Heart left ventricle (tissue), 16 donors: ENCODE results near the gene GRID2IP. TPM values are rescaled to one million over a fixed set of nuclear protein-coding genes. Genes with fewer than 3 reads are reported as not detected.

Experiments
- ATAC-seq, 4 donors: fragments of 200-7000 bp; cut with Tn5 transposase; one replicate each; pipeline ENCODE4 v1.9.1; 2020 to 2022; ENCODE audit warnings: moderate library complexity in 4 of 4, mild to moderate bottlenecking in 3 of 4, moderate number of reproducible peaks in 1 of 4
- DNase-seq, 5 donors: peaks; one replicate each; pipeline ENCODE4 v3.0.0-alpha.2; 2020
- H3K27ac ChIP-seq, 12 donors: fragments of 200-600 bp; sonication (generic) in 4 of 12; one replicate each; pipeline versions ENCODE4 v1.5.0 to v1.8.0; 2016 to 2022; ENCODE audit warnings: mild to moderate bottlenecking in 2 of 12
- H3K27me3 ChIP-seq, 9 donors: fragments of 200-600 bp; sonication (generic) in 2 of 9; one replicate each; pipeline versions ENCODE4 v1.5.1 to v1.8.0; 2016 to 2022; ENCODE audit warnings: mild to moderate bottlenecking in 3 of 9
- H3K36me3 ChIP-seq, 9 donors: fragments of 200-600 bp; sonication (generic) in 2 of 9; one replicate each; pipeline versions ENCODE4 v1.5.0 to v1.8.0; 2018 to 2022; ENCODE audit warnings: mild to moderate bottlenecking in 2 of 9
- H3K4me1 ChIP-seq, 12 donors: fragments of 200-600 bp; sonication (generic) in 4 of 12; one replicate each; pipeline versions ENCODE4 v1.5.0 to v1.8.0; 2016 to 2022; ENCODE audit warnings: mild to moderate bottlenecking in 3 of 12
- H3K4me3 ChIP-seq, 12 donors: fragments of 200-600 bp; sonication (generic) in 4 of 12; one replicate each; pipeline versions ENCODE4 v1.5.0 to v1.8.0; 2017 to 2022; ENCODE audit warnings: mild to moderate bottlenecking in 9 of 12, moderate library complexity in 4 of 12
- H3K9me3 ChIP-seq, 12 donors: fragments of 200-600 bp; sonication (generic) in 4 of 12; one replicate each; pipeline versions ENCODE4 v1.5.0 to v1.8.0; 2016 to 2022; ENCODE audit warnings: mild to moderate bottlenecking in 1 of 12
- CTCF ChIP-seq, 12 donors: fragments of 200-600 bp; sonication (generic) in 4 of 12; IDR thresholded peaks; one replicate each; pipeline versions ENCODE4 v1.5.0 to v1.8.0; 2018 to 2022; ENCODE audit warnings: antibody characterized with exemption in 12 of 12, mild to moderate bottlenecking in 5 of 12
- POLR2A ChIP-seq, 2 donors: fragments of 450-650 bp; IDR thresholded peaks; one replicate each; pipeline ENCODE4 v1.6.1; 2017; ENCODE audit warnings: antibody characterized with exemption in 2 of 2, mild to moderate bottlenecking in 2 of 2, moderate library complexity in 2 of 2
- WGBS, 4 donors: extraction: QIAGEN DNeasy Blood & Tissue Kit in 2 of 4; methylation state at CpG; one replicate each; pipeline versions ENCODE4 v1.1.5 to v1.1.7; 2013 to 2018; 5-methylcytosine and 5-hydroxymethylcytosine counted together
- intact Hi-C, 10 donors: fragments of 100-400 bp; cut with DNase I; formaldehyde crosslinking; loops; one replicate each; pipeline versions ENCODE4 v1.11.1 to v1.14.2; 2022
- polyA plus RNA-seq, 2 donors: library from polyadenylated mRNA; stranded (reverse); fragments of 200-250 nt; gene quantifications; one replicate each; pipeline ENCODE4 v1.2.3, GENCODE V29; 2013
- total RNA-seq, 9 donors: library from RNA; depleted of rRNA in 2 of 9; stranded (reverse); fragments of >200 nt in 2 of 9; fragmentation: NEBNext Ultra II Directional in 3 of 9; extraction: Animal tissue kit (Norgen Biotek cat#: 25700) in 3 of 9; gene quantifications; one replicate each; pipeline versions ENCODE4 v1.1.0 to v1.2.4, GENCODE V29; 2016 to 2023
- donor health status: ischemic (EF 13 %, LVEDD 7.1; RV severe dilation, severe dysfunction).
- donor health status: healthy with polysubstance abuse.
- donor health status: DM: no; HTN: yes; CAD: no.
- donor health status: DM: no; HTN: no; CAD: no.
- donor health status: ischemic (EF 25% LVEDD 6.9; RV normal size, moderate dysfunction).
- donor health status: ischemic (EF 25% LVEDD 5.7; RV mildly dilated, moderate dysfunction).
- donor health status: healthy.
- donor health status: DM: yes; HTN: yes; CAD: no.
- donor health status: ischemic (EF 35%, LVEDD 5.7; RV mildly dilated, moderate dysfunction).
- donor health status: nonischemic (EF 11% LVEDD 7.7; RV severe dilation, severe dysfunction).
- donor health status: DM: yes; HTN: yes; CAD: no.
- donor health status: PGD.
- donor health status: ischemic (EF 29% LVEDD 5.4; RV normal size, mild dysfunction).
- donor health status: nonischemic (EF 23%, LVEDD 6.1; RV moderate dilation, normal function).

The GRID2IP gene
- total and polyA plus RNA-seq, 11 donors = 0.01 to 0.16 (median 0.08) TPM; not detected in 7

- Histone ChIP-seq H3K36me3 (no peaks in the 10 kb centered on the region), H3K27ac (no peak overlapping the region), H3K4me1 (peaks cover 0 to 2% (median under 1%) of the 10 kb centered on the region in 12 donors), H3K4me3 (no peak overlapping the region), H3K9me3 (no peaks in the 10 kb centered on the region), H3K27me3 (no peaks in the 10 kb centered on the region)
- no peak for TF ChIP-seq POLR2A (IDR thresholded peaks at IDR 0.05)
- 88 to 95% (median 90%) methylated on average over 10 to 14 of the region's 14 CpGs for WGBS, 4 donors
- no peak for DNase-seq
- intact Hi-C loops = no loop called here
- no peak for ATAC-seq
Observed at GRCh38 chr7:6497994-6498393, 53.3 kb downstream of the GRID2IP start.

- intact Hi-C loops = no loop called here
- 91 to 96% (median 95%) methylated on average over 10 to 14 of the region's 14 CpGs for WGBS, 4 donors
- no peaks in the 10 kb centered on the region for H3K9me3 ChIP-seq
- H3K4me1 ChIP-seq = no peaks in the 10 kb centered on the region
- TF ChIP-seq CTCF (IDR thresholded peaks at IDR 0.05) (no peak), POLR2A (IDR thresholded peaks at IDR 0.05) (no peak)
- no peak for ATAC-seq
- peak in 1 of 5 donors; percentile 50 for DNase-seq
- no peaks in the 10 kb centered on the region for H3K36me3 ChIP-seq
- H3K4me3 ChIP-seq = no peak overlapping the region
- no peaks in the 10 kb centered on the region for H3K27me3 ChIP-seq
- H3K27ac ChIP-seq = no peak overlapping the region
Observed at GRCh38 chr7:6497637-6497905, 53.7 kb downstream of the GRID2IP start.

- Histone ChIP-seq H3K4me1 (no peaks in the 10 kb centered on the region), H3K27me3 (no peaks in the 10 kb centered on the region), H3K27ac (no peak overlapping the region), H3K4me3 (no peak overlapping the region), H3K36me3 (no peaks in the 10 kb centered on the region), H3K9me3 (no peaks in the 10 kb centered on the region)
- intact Hi-C loops = no loop called here
- 67 to 79% (median 74%) methylated on average over 11 to 19 of the region's 19 CpGs for WGBS, 4 donors
- ATAC-seq (peak in 1 of 4 donors; percentile 10), DNase-seq (peak in 1 of 5 donors; percentile 59)
- TF ChIP-seq POLR2A (IDR thresholded peaks at IDR 0.05) (no peak), CTCF (IDR thresholded peaks at IDR 0.05) (no peak)
Observed at GRCh38 chr7:6496842-6497636, 54.2 kb downstream of the GRID2IP start.

GRCh38 chr7:6495597-6496262 is 55.5 kb downstream of the GRID2IP start:
- ATAC-seq = no peak
- intact Hi-C loops = no loop called here
- no peaks in the 10 kb centered on the region for H3K4me1 ChIP-seq
- H3K27me3 ChIP-seq = no peaks in the 10 kb centered on the region
- no peaks in the 10 kb centered on the region for H3K36me3 ChIP-seq
- no peak overlapping the region for H3K27ac ChIP-seq
- DNase-seq = peak in 1 of 5 donors; percentile 9
- TF ChIP-seq POLR2A (IDR thresholded peaks at IDR 0.05) = no peak
- TF ChIP-seq CTCF (IDR thresholded peaks at IDR 0.05) = no peak
- no peaks in the 10 kb centered on the region for H3K9me3 ChIP-seq
- 94 to 95% (median 94%) methylated on average over 6 of the region's 6 CpGs for WGBS, 4 donors
- H3K4me3 ChIP-seq = no peak overlapping the region
